Naive thymus-derived CD8-positive, alpha-beta T cell (primary cell): Measurements from ENCODE around the gene CSRNP2. TPM values are rescaled to one million over a fixed set of nuclear protein-coding genes. Genes with fewer than 3 reads are reported as not detected.

ENCODE experiments used
- polyA plus RNA-seq, 3 donors: library from polyadenylated mRNA; unstranded; fragments of 300-500 nt; fragmentation: Illumina TruSeq; gene quantifications; one replicate each; pipeline ENCODE4 v1.2.3, GENCODE V29; 2021
- total RNA-seq, 8 experiments: library from RNA in 2 of 8; stranded (reverse) in 2 of 8; gene quantifications; one replicate each; pipeline ENCODE4 v1.2.3 and lab custom pipeline; 2021 to 2026

The CSRNP2 gene
- total and polyA plus RNA-seq, 5 experiments from 2014 or later, result 2.7 to 35.2 (median 3.6) TPM

Other genes starting within 250 kb of the CSRNP2 start
- gene TMPRSS12, start 240.7 kb downstream of the CSRNP2 start, total RNA-seq, result not detected
- not detected for gene TMPRSS12, start 240.7 kb downstream of the CSRNP2 start, polyA plus RNA-seq
- not detected for gene HIGD1C, start 131.1 kb downstream of the CSRNP2 start, total RNA-seq
- not detected for gene HIGD1C, start 131.1 kb downstream of the CSRNP2 start, polyA plus RNA-seq
- gene SLC11A2, start 57.2 kb downstream of the CSRNP2 start, total RNA-seq, result 10 to 100 TPM; 66.0 to 70.2 TPM
- 10 to 100 TPM in 1 of 3 donors, 1 to 10 TPM in 2; 6.9 to 17.2 (median 9.0) TPM for gene SLC11A2, start 57.2 kb downstream of the CSRNP2 start, polyA plus RNA-seq
- 10 to 100 TPM; 88.4 to 91.2 TPM for gene LETMD1, start 35.3 kb downstream of the CSRNP2 start, total RNA-seq
- 10 to 100 TPM; 30.1 to 36.3 (median 30.9) TPM for gene LETMD1, start 35.3 kb downstream of the CSRNP2 start, polyA plus RNA-seq
- 10 to 100 TPM; 33.6 to 34.9 TPM for gene TFCP2, start 89.5 kb upstream of the CSRNP2 start, total RNA-seq
- 10 to 100 TPM in 1 of 3 donors, 1 to 10 TPM in 2; 8.0 to 16.7 (median 9.9) TPM for gene TFCP2, start 89.5 kb upstream of the CSRNP2 start, polyA plus RNA-seq
- gene POU6F1, start 134.5 kb upstream of the CSRNP2 start, total RNA-seq, result 10 to 100 TPM; 46.2 to 49.7 TPM
- 1 to 10 TPM in 2 of 3 donors, under 1 TPM in 1; 0.62 to 1.8 (median 1.7) TPM for gene POU6F1, start 134.5 kb upstream of the CSRNP2 start, polyA plus RNA-seq
- gene DAZAP2, start 155.2 kb upstream of the CSRNP2 start, total RNA-seq, result 100 to 1,000 TPM; 301 to 314 TPM
- 1,000 to 10,000 TPM; 1,276 to 1,317 (median 1,313) TPM for gene DAZAP2, start 155.2 kb upstream of the CSRNP2 start, polyA plus RNA-seq
- 1 to 10 TPM; 5.5 to 6.9 TPM for gene SMAGP, start 186.8 kb upstream of the CSRNP2 start, total RNA-seq
- gene SMAGP, start 186.8 kb upstream of the CSRNP2 start, polyA plus RNA-seq, result 10 to 100 TPM; 15.1 to 18.5 (median 15.6) TPM
- gene BIN2, start 240.6 kb upstream of the CSRNP2 start, total RNA-seq, result 100 to 1,000 TPM; 257 to 267 TPM
- 100 to 1,000 TPM; 228 to 303 (median 266) TPM for gene BIN2, start 240.6 kb upstream of the CSRNP2 start, polyA plus RNA-seq